K562 (cell line): ENCODE data around the gene CHURC1.

ENCODE experiments used
- CBX2 ChIP-seq: fragments of 200-600 bp; sonication (generic); IDR thresholded peaks from one replicate; pipeline ENCODE4 v1.6.1; 2012; ENCODE audit warnings: mild to moderate bottlenecking, low read length, inconsistent platforms; ENCODE audit not compliant: insufficient read depth, poor library complexity, severe bottlenecking
- CTCF ChIP-seq, 3 experiments: IDR thresholded peaks in 2 of 3; conservative IDR thresholded peaks in 1 of 3; 2 replicates each; pipeline ENCODE4 v1.5.1; 2011 to 2012; ENCODE audit warnings: low read length in 3 of 3, mild to moderate bottlenecking in 3 of 3, control low read depth in 2 of 3, improper control_type of control experiment in 1 of 3, inconsistent platforms in 1 of 3, low read depth in 1 of 3, mixed read lengths in 1 of 3, moderate library complexity in 1 of 3; ENCODE audit not compliant: insufficient read depth in 2 of 3
- GABPB1 ChIP-seq: sonication (generic); formaldehyde crosslinking; IDR thresholded peaks from 2 replicates; pipeline ENCODE4 v1.8.0; 2022; ENCODE audit warnings: mild to moderate bottlenecking, missing genetic modification reagents
- GTF2F1 ChIP-seq: IDR thresholded peaks from 2 replicates; pipeline ENCODE4 v1.6.1; 2011; ENCODE audit warnings: low read depth, low read length, improper control_type of control experiment
- MEF2D ChIP-seq: conservative IDR thresholded peaks from 2 replicates; pipeline ENCODE4 v1.6.1; 2016; ENCODE audit warnings: low read depth, missing genetic modification characterization, missing compliant biosample characterization
- POLR2A ChIP-seq: fragments of 450-650 bp; conservative IDR thresholded peaks from 2 replicates; pipeline ENCODE4 v1.6.1; 2016
- STAT5B ChIP-seq: fragments of 250-450 bp; sonication (Bioruptor Pico); IDR thresholded peaks from 2 replicates; pipeline ENCODE4 v1.8.0; 2021; ENCODE audit warnings: mild to moderate bottlenecking, inconsistent platforms
- TAF7 ChIP-seq: fragments of 450-650 bp; IDR thresholded peaks from 2 replicates; pipeline ENCODE4 v1.6.1; 2016; ENCODE audit warnings: missing genetic modification characterization, missing compliant biosample characterization
- YY1 ChIP-seq, 3 experiments: IDR thresholded peaks; 2 replicates each; pipeline ENCODE4 v1.6.1; 2011; ENCODE audit warnings: low read length in 2 of 3, mild to moderate bottlenecking in 2 of 3, moderate library complexity in 2 of 3, borderline replicate concordance in 1 of 3, control low read depth in 1 of 3, low read depth in 1 of 3; ENCODE audit not compliant: insufficient read depth in 3 of 3, insufficient replicate concordance in 2 of 3, control insufficient read depth in 1 of 3, insufficient read length in 1 of 3; ENCODE audit errors: extremely low read depth in 1 of 3
- ZNF274 ChIP-seq: IDR thresholded peaks from 2 replicates; pipeline ENCODE4 v1.6.1; 2011; ENCODE audit warnings: low read depth, mild to moderate bottlenecking, low read length, moderate library complexity, borderline replicate concordance

GRCh38 chr14:64971491-64971942 lies 57.3 kb downstream of the CHURC1 start:
- no peak for TF ChIP-seq GABPB1
- no peak for TF ChIP-seq CBX2
- no peak for TF ChIP-seq STAT5B (CRISPR knock-in tag)
- no peak for TF ChIP-seq POLR2A
- no peak for TF ChIP-seq YY1 (IDR thresholded peaks at IDR 0.05; ENCODE audit: borderline replicate concordance in 1 of 3, control insufficient read depth in 1 of 3, extremely low read depth in 1 of 3, insufficient read depth in 3 of 3, insufficient read length in 1 of 3, insufficient replicate concordance in 2 of 3, low read depth in 1 of 3, low read length in 2 of 3)
- TF ChIP-seq GTF2F1: no peak
- TF ChIP-seq MEF2D (tag): no peak
- TF ChIP-seq CTCF (IDR thresholded peaks at IDR 0.05 in 2 of 3, conservative IDR thresholded peaks at IDR 0.05 in 1 of 3; ENCODE audit: insufficient read depth in 2 of 3, low read depth in 1 of 3, low read length in 3 of 3): no peak
- TF ChIP-seq ZNF274: no peak
- no peak for TF ChIP-seq TAF7
